Measurements from ENCODE around the gene GCN1.

GCN1 gene

GRCh38 chr12:120116792-120117651, 77.5 kb downstream of the GCN1 start:
- DNase-seq (ENCODE audit: low spot score) = peak; percentile 85

DNA sequence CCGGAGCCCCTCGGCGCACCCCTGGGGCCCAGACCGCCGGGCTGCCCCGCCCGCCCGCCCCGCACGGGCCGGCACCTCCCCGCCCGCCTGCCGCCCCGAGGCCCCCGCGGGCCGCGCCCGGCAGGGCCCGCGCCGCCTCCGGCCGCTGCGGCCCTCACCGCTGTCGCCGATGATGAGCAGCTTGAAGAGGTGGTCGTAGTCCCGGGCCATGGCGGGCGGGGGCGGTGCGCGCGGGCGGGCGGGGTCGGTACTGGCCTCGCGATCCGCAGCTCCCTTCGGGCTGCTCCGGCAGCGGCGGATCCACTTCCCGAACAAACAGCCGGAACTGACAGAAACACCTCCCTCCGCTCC, 78.1 kb downstream of the GCN1 start, which contains the start of gene RAB35:
RAB35 (minus strand) TSS at position 313 of the 351 bp plus-strand sequence; CDS start at position 210, 103 bp downstream.
- DNase-seq (ENCODE audit: low spot score) = no peak

GRCh38 chr12:120115692-120116440, 78.6 kb downstream of the GCN1 start:
- DNase-seq (ENCODE audit: low spot score) = no peak

GRCh38 chr12:120115066-120115465, 79.4 kb downstream of the GCN1 start:
- no peak for DNase-seq (ENCODE audit: low spot score)

GRCh38 chr12:120110550-120111501, 83.7 kb downstream of the GCN1 start:
- no peak for DNase-seq (ENCODE audit: low spot score)

DNA sequence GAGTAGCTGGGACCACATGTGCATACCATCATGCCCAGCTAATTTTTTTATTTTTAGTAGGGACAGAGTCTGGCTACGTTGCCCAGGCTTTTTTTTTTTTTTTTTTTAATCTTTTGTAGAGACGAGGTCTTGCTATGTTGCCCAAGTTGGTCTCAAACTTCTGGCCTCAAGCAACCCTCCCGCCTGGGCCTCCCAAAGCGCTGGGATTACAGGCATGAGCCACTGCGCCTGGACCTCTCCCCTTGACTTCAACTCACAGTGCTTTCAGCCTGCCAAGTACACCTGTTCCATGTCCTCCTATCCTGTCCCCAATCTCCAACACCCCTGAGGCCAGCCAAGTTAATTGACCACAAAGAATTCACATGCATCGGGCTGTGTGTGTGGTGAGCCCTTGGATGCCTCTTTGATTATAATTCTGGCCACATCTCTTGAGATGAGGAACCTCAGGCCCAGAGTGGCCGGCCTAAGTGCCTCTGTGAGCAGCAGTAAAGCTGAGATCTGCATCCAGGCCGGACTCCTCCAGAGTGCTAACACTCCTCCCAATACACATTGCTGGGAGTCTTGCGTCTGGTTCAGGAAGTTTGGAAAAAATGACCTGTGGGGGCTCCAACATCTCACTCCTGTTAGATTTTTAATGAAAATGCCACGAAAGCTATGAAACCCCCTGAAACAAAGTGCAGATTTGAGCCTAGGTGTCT, 84.8 kb downstream of the GCN1 start:
- DNase-seq (ENCODE audit: low spot score) = no peak

GRCh38 chr12:120106151-120106550, 88.4 kb downstream of the GCN1 start:
- no peak for DNase-seq (ENCODE audit: low spot score)

- DNase-seq (ENCODE audit: low spot score) = no peak
These were observed 91.1 kb downstream of the GCN1 start for GRCh38 chr12:120103371-120103770.

DNA sequence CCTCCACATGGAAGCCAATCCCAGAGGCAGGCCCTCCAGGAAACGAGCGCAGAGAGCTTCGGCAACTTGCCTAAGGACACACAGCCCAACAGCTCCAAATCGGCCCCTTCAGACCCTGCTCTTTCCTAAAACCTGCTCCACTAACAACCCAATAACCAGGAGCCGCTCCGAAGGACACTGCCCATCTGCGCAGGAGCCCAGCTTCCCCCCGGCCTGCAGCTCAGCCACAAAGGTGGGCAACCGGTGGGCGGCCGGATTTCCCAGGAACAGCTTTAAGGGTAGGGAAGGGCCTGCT, 91.5 kb downstream of the GCN1 start:
- no peak for DNase-seq (ENCODE audit: low spot score)

GRCh38 chr12:120102189-120103043, 92.1 kb downstream of the GCN1 start:
- no peak for DNase-seq (ENCODE audit: low spot score)

DNA sequence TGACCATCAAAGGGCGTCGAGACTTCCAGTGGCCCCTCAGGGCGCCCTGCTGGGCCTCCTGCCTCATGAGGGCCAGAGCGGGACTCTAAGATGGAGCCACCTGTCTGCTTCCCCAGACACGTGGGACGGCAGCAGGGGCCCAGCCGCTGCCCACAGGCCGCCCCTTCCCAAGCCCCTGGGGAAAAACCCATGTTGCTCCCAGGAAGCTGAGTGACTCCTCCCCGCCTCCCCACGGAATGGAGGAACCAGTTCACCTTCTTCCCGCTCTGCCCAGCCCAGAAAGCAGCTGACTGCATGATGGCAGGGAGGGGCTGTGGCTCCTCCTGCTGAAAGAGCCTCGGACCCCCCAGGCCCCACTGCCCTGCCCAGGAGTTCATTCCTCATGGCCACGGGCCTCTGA, 92.9 kb downstream of the GCN1 start:
- no peak for DNase-seq (ENCODE audit: low spot score)

- no peak for DNase-seq (ENCODE audit: low spot score)
These were observed 93.3 kb downstream of the GCN1 start for GRCh38 chr12:120101182-120101581.

DNA sequence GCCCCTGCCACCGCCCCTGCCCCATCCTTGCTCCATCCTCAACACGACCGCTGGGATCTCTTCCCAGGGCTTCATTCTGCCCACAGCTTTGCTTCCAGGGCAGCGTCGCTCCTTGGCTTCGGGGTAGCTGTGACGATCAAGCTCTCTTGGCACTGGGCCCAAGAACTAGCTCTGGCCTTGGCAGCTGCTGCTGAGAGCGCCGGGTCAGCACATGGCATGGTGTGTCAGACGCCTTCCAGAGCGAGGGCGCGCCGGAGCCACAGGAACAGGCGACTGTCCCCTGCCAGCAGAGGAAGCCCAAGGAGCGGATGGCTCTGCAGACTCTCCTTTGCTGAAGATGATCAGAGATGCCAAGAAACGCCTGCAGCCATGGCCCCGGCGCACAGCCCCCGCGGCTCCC, 93.9 kb downstream of the GCN1 start:
- DNase-seq (ENCODE audit: low spot score) = no peak

- no peak for DNase-seq (ENCODE audit: low spot score)
These were observed 94.8 kb downstream of the GCN1 start for GRCh38 chr12:120099738-120100137.

DNA sequence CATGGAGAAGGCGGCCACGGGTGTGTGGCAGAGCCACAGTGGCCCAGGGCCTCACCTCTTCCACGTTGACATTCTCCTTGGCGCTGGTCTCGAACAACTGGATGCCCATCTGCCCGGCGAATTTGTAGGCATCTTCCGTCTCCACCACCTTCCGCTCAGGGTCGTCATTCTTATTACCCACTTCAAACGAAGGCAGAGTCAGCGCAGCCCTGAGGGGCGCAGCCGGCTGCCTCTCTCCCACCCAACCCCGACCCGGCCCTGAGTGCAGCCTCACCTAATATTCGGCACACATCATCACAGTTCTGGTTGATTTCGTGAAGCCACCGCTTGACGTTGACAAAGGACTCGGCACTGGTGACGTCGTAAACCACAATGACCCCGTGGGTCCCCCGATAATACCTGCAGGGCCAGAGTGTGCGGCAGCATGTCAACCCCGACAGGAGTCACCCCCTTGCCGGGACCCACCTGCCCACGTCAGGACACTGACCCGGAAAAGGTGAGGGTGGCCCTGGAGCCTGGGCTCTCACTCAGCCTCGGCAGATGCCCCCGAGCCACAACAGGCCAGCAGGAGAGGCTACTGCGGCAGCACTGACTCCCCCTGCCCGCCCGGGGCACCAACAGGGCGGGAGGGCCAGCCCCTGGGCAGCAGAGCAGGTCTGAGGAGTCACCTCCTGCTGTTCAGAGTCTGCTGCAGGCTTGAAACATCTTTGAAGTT, 95.6 kb downstream of the GCN1 start:
- no peak for DNase-seq (ENCODE audit: low spot score)

GRCh38 chr12:120096671-120097202, 97.8 kb downstream of the GCN1 start:
- no peak for DNase-seq (ENCODE audit: low spot score)

GRCh38 chr12:120095736-120096135, 98.8 kb downstream of the GCN1 start:
- DNase-seq (ENCODE audit: low spot score) = no peak

DNA sequence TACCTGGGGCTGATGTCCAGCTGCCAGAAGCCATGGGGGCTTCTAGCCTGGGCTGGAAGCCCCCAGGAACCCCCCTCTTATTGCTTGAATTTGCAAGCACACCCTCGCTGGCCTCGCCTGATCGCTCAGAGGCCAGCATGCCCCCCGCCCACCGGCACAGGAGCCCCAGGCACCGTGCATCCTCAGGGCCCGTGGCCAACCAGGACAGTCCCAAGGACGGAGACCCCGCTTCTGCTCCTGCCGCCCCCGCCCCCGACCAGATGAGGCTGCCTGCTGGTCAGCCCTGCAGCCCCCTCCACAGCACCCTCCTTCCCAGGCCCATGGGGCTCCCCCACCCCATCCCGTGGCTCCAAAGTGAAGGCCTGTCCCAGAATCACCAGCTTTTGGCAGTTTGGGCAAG, 99.2 kb downstream of the GCN1 start:
- no peak for DNase-seq (ENCODE audit: low spot score)

GRCh38 chr12:120094485-120094884, 100.0 kb downstream of the GCN1 start:
- DNase-seq (ENCODE audit: low spot score) = no peak

Measured in SW480 (cell line).